ENCODE measurements around the gene DGKB. TPM values are rescaled to one million over a fixed set of nuclear protein-coding genes. Genes with fewer than 3 reads are reported as not detected.

DGKB gene
- polyA plus RNA-seq, 1 donor (not counting 4 experiments of a cell fraction or from before 2014, with no cell fraction given) = 0.01 TPM

DNA sequence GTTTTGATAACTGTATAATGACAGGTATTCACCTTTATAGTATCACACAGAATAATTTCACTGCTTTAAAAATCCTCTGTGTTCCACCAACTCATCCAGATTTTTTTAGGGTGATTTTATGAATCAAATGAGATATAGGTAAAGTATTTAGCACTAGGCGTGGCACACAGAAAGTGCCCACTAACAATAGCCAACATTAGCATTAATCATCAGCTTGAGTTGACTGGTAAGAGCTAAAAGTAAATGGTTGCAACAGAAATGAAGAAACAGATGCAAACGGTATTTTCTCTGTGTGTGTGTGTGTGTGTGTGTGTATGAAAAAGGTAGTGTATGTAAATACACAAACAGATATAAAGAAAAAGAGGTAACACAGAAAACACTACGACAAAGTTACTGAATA lies 534.3 kb downstream of the DGKB start:
- H3K36me3 ChIP-seq (ENCODE audit: control insufficient read depth in 2 of 2, extremely low read depth in 1 of 2, insufficient read depth in 2 of 2, low read length in 2 of 2) = no peaks in the 10 kb centered on the region
- no peak overlapping the region for H3K9ac ChIP-seq (ENCODE audit: control insufficient read depth, extremely low read depth, insufficient read depth, low read length)
- TF ChIP-seq, protein P1, sequence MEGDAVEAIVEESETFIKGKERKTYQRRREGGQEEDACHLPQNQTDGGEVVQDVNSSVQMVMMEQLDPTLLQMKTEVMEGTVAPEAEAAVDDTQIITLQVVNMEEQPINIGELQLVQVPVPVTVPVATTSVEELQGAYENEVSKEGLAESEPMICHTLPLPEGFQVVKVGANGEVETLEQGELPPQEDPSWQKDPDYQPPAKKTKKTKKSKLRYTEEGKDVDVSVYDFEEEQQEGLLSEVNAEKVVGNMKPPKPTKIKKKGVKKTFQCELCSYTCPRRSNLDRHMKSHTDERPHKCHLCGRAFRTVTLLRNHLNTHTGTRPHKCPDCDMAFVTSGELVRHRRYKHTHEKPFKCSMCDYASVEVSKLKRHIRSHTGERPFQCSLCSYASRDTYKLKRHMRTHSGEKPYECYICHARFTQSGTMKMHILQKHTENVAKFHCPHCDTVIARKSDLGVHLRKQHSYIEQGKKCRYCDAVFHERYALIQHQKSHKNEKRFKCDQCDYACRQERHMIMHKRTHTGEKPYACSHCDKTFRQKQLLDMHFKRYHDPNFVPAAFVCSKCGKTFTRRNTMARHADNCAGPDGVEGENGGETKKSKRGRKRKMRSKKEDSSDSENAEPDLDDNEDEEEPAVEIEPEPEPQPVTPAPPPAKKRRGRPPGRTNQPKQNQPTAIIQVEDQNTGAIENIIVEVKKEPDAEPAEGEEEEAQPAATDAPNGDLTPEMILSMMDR (optimal IDR thresholded peaks at IDR 0.05 in 1 of 3, IDR thresholded peaks at IDR 0.05 in 1 of 3, conservative IDR thresholded peaks at IDR 0.05 in 1 of 3; ENCODE audit: extremely low read depth in 1 of 3, insufficient read depth in 2 of 3, low read length in 3 of 3) = no peak
- no peak for TF ChIP-seq EZH2 (IDR thresholded peaks at IDR 0.05; ENCODE audit: low read length)
- H3K4me1 ChIP-seq (ENCODE audit: control insufficient read depth, extremely low read depth, insufficient read depth, low read length) = no peaks in the 10 kb centered on the region
- dilution Hi-C loops (cut with MboI; ENCODE audit: extremely low pct_ligation_motif_present, low sequenced_read_pairs) = no loop called here
- no peaks in the 10 kb centered on the region for H3K27me3 ChIP-seq (ENCODE audit: control insufficient read depth, extremely low read depth, insufficient read depth, low read length)
- H3K79me2 ChIP-seq (ENCODE audit: control insufficient read depth, insufficient read depth, low read length) = no peaks in the 10 kb centered on the region
- no peak overlapping the region for H3K4me2 ChIP-seq (ENCODE audit: control insufficient read depth, extremely low read depth, insufficient read depth, low read depth, low read length)
- no peak overlapping the region for H2AFZ ChIP-seq (ENCODE audit: control insufficient read depth, low read length)
- no peak overlapping the region for H3K4me3 ChIP-seq (ENCODE audit: control insufficient read depth in 2 of 3, extremely low read depth in 1 of 3, insufficient read depth in 2 of 3, low read depth in 1 of 3, low read length in 3 of 3)
- no peak overlapping the region for H3K27ac ChIP-seq (ENCODE audit: control insufficient read depth, insufficient read depth, low read length)
- no peaks in the 10 kb centered on the region for H3K9me1 ChIP-seq (ENCODE audit: control insufficient read depth, extremely low read depth, insufficient read depth, low read length)
- no peaks in the 10 kb centered on the region for H3K9me3 ChIP-seq (ENCODE audit: control insufficient read depth, low read depth, low read length)
- DNase-seq (ENCODE audit: low read depth, low spot score) (peak; percentile 48), FAIRE-seq (no peak)
- H4K20me1 ChIP-seq (ENCODE audit: control insufficient read depth, extremely low read depth, insufficient read depth, low read length) = no peaks in the 10 kb centered on the region

DNA sequence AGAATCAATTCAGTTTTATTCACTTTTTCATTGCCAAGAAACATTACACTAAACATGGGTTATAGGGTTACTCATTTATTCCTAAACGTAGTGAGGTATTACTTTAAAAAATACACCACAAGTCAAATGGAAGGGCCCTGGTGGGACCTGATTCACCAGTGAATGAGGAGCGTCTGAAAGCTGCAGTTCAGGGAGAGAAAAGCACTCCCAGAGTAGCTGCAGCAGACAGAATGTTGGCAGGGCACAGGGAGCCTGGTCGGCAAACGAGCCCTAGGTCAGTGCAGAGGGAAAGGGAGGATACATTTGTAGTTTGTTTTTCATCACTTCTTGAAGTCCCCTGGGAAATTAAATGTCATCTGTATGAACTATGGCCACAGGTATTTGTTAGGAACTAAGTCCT lies 551.4 kb downstream of the DGKB start:
- Histone ChIP-seq H3K27ac (ENCODE audit: control insufficient read depth, insufficient read depth, low read length) (no peak overlapping the region), H3K27me3 (ENCODE audit: control insufficient read depth, extremely low read depth, insufficient read depth, low read length) (no peaks in the 10 kb centered on the region), H3K9ac (ENCODE audit: control insufficient read depth, extremely low read depth, insufficient read depth, low read length) (no peak overlapping the region), H4K20me1 (ENCODE audit: control insufficient read depth, extremely low read depth, insufficient read depth, low read length) (no peaks in the 10 kb centered on the region), H3K36me3 (ENCODE audit: control insufficient read depth in 2 of 2, extremely low read depth in 1 of 2, insufficient read depth in 2 of 2, low read length in 2 of 2) (no peaks in the 10 kb centered on the region), H3K9me1 (ENCODE audit: control insufficient read depth, extremely low read depth, insufficient read depth, low read length) (no peaks in the 10 kb centered on the region), H3K4me2 (ENCODE audit: control insufficient read depth, extremely low read depth, insufficient read depth, low read depth, low read length) (no peak overlapping the region), H3K79me2 (ENCODE audit: control insufficient read depth, insufficient read depth, low read length) (no peaks in the 10 kb centered on the region), H3K9me3 (ENCODE audit: control insufficient read depth, low read depth, low read length) (no peaks in the 10 kb centered on the region), H2AFZ (ENCODE audit: control insufficient read depth, low read length) (no peak overlapping the region), H3K4me3 (ENCODE audit: control insufficient read depth in 2 of 3, extremely low read depth in 1 of 3, insufficient read depth in 2 of 3, low read depth in 1 of 3, low read length in 3 of 3) (no peak overlapping the region), H3K4me1 (ENCODE audit: control insufficient read depth, extremely low read depth, insufficient read depth, low read length) (no peaks in the 10 kb centered on the region)
- no peak for FAIRE-seq
- dilution Hi-C loops (cut with MboI; ENCODE audit: extremely low pct_ligation_motif_present, low sequenced_read_pairs) = no loop called here
- TF ChIP-seq, protein P1 (optimal IDR thresholded peaks at IDR 0.05 in 1 of 3, IDR thresholded peaks at IDR 0.05 in 1 of 3, conservative IDR thresholded peaks at IDR 0.05 in 1 of 3; ENCODE audit: extremely low read depth in 1 of 3, insufficient read depth in 2 of 3, low read length in 3 of 3) = no peak
- TF ChIP-seq EZH2 (IDR thresholded peaks at IDR 0.05; ENCODE audit: low read length) = no peak
- no peak for DNase-seq (ENCODE audit: low read depth, low spot score)

Data from keratinocyte (primary cell).